Kasumi-1 (cell line): ENCODE measurements around the gene STRN3.

Source experiments
- DNase-seq, 2 experiments: peaks; one replicate each; lab custom pipeline; 2025; lab: John Stamatoyannopoulos, UW

Gene STRN3

GRCh38 chr14:30869551-30870155 is 156.5 kb downstream of the STRN3 start:
- no peak for DNase-seq

DNA sequence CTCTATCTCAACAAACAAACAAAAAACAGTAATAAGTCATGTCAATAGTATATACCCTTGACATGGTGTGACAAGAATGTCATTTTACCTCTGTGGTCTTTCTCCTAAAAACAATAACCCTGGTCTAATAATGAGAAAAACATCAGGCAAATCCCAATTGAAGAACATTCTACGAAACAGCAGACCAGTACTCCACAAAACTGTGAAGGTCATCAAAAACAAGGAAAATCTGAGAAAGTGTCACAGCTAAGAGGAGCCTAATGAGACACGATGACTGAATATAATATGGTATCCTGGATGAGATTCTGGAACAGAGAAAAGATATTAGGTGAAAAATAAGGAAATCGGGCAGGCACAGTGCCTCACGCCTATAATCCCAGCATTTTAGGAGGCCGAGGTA is 157.4 kb downstream of the STRN3 start:
- no peak for DNase-seq

- peak in 1 of 2 experiments; percentile 16 for DNase-seq
Measured at GRCh38 chr14:30864934-30865333, 161.2 kb downstream of the STRN3 start.

DNA sequence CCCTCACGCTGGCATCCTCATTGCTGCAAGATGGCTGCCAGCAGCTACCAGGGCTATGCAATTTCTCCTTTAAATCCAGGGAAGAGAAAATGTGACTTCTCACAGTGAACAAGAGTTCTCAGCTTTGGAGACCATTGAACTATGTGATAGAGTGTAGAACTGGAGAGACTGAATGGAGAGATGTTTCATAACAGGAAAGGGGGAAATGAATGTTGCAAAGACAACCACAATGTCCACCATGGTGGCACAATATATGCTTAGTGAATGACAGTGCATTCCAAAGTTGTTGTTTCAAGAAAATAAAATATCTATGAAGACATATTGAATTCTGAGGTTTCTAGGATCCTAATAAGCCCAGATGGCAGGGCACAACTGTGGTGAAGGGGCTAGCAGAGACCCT is 165.0 kb downstream of the STRN3 start:
- peak; percentile 18 to 28 for DNase-seq

- DNase-seq: no peak
Measured at GRCh38 chr14:30855345-30856037, 170.7 kb downstream of the STRN3 start.

DNA sequence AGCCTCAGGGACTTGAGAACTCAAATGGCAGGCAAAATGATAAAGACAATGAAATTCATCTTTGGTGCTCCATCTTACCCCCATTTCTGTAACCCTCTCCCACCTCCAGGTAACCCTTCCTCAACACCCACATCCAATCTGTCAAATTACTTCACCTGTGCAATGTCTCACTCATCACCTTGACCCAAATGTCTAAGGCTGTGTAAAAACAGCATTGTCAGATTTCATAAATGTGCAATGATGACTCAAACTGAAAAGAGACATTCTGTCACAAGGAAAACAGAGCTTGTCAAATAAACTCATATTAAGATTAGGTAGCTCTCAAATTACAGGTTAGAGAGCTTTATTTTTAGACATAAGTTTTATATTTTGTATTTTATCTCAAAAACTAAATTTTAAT is 171.7 kb downstream of the STRN3 start:
- no peak for DNase-seq

GRCh38 chr14:30853946-30854345 is 172.2 kb downstream of the STRN3 start:
- no peak for DNase-seq

GRCh38 chr14:30849983-30850382 is 176.2 kb downstream of the STRN3 start:
- DNase-seq: no peak

GRCh38 chr14:30849354-30849753 is 176.8 kb downstream of the STRN3 start:
- DNase-seq: no peak

GRCh38 chr14:30848449-30849240 is 177.5 kb downstream of the STRN3 start:
- DNase-seq: no peak
